Mucosa of stomach (tissue), 1 donor: ENCODE data around the gene KRTAP5-1.

ENCODE experiments used
- H3K27me3 ChIP-seq: one replicate; pipeline ENCODE4 v1.7.0; 2013; ENCODE audit warnings: mild to moderate bottlenecking, low read length; ENCODE audit not compliant: control insufficient read depth, insufficient read depth
- H3K36me3 ChIP-seq: one replicate; pipeline ENCODE4 v1.7.0; 2013; ENCODE audit warnings: low read length; ENCODE audit not compliant: control insufficient read depth, insufficient read depth
- H3K4me1 ChIP-seq: one replicate; pipeline ENCODE4 v1.7.0; 2013; ENCODE audit warnings: mild to moderate bottlenecking, low read length; ENCODE audit not compliant: control insufficient read depth, insufficient read depth
- H3K4me3 ChIP-seq: one replicate; pipeline ENCODE4 v1.7.0; 2013; ENCODE audit warnings: low read length
- H3K9ac ChIP-seq: one replicate; pipeline ENCODE4 v1.7.0; 2013; ENCODE audit warnings: mild to moderate bottlenecking, low read length, moderate library complexity
- H3K9me3 ChIP-seq: one replicate; pipeline ENCODE4 v1.7.0; 2013; ENCODE audit warnings: mild to moderate bottlenecking, low read length, moderate library complexity; ENCODE audit not compliant: control insufficient read depth
- donor health status: Pancreatic carcinoma.

Gene KRTAP5-1

GRCh38 chr11:1549338-1550330 is 35.4 kb downstream of the KRTAP5-1 start:
- H3K9ac ChIP-seq, result no peak overlapping the region
- H3K36me3 ChIP-seq, result no peaks in the 10 kb centered on the region
- no peak overlapping the region for H3K4me3 ChIP-seq
- H3K27me3 ChIP-seq, result peaks cover 42% of the 10 kb centered on the region
- H3K4me1 ChIP-seq, result peaks cover 47% of the 10 kb centered on the region
- no peaks in the 10 kb centered on the region for H3K9me3 ChIP-seq

- Histone ChIP-seq H3K4me3 (no peak overlapping the region), H3K27me3 (peaks cover 42% of the 10 kb centered on the region)
Measured at GRCh38 chr11:1548221-1549070, 36.6 kb downstream of the KRTAP5-1 start.

GRCh38 chr11:1547467-1548098 is 37.5 kb downstream of the KRTAP5-1 start:
- Histone ChIP-seq H3K27me3 (peaks cover 42% of the 10 kb centered on the region), H3K9me3 (no peaks in the 10 kb centered on the region), H3K4me3 (no peak overlapping the region), H3K9ac (peak overlapping the region; percentile 68), H3K4me1 (peaks cover 37% of the 10 kb centered on the region), H3K36me3 (no peaks in the 10 kb centered on the region)

More at GRCh38 chr11:1548221-1549070, 36.6 kb downstream of the KRTAP5-1 start:
- peak overlapping the region; percentile 68 for H3K9ac ChIP-seq
- H3K4me1 ChIP-seq, result peaks cover 37% of the 10 kb centered on the region
- H3K9me3 ChIP-seq, result no peaks in the 10 kb centered on the region
- H3K36me3 ChIP-seq, result no peaks in the 10 kb centered on the region

- H3K9ac ChIP-seq, result peak overlapping the region; percentile 68
- H3K36me3 ChIP-seq, result no peaks in the 10 kb centered on the region
- H3K4me3 ChIP-seq, result no peak overlapping the region
- H3K27me3 ChIP-seq, result peaks cover 48% of the 10 kb centered on the region
- H3K4me1 ChIP-seq, result peaks cover 42% of the 10 kb centered on the region
- H3K9me3 ChIP-seq, result no peaks in the 10 kb centered on the region
Measured at GRCh38 chr11:1546536-1547466, 38.3 kb downstream of the KRTAP5-1 start.

- peak overlapping the region; percentile 28 for H3K9ac ChIP-seq
- no peak overlapping the region for H3K4me3 ChIP-seq
- H3K9me3 ChIP-seq, result no peaks in the 10 kb centered on the region
- no peaks in the 10 kb centered on the region for H3K36me3 ChIP-seq
- H3K27me3 ChIP-seq, result peaks cover 50% of the 10 kb centered on the region
- H3K4me1 ChIP-seq, result peaks cover 42% of the 10 kb centered on the region
Measured at GRCh38 chr11:1546077-1546535, 39.0 kb downstream of the KRTAP5-1 start.

GRCh38 chr11:1545432-1545831 is 39.7 kb downstream of the KRTAP5-1 start:
- no peak overlapping the region for H3K9ac ChIP-seq
- H3K27me3 ChIP-seq, result peaks cover 50% of the 10 kb centered on the region
- H3K4me1 ChIP-seq, result peaks cover 42% of the 10 kb centered on the region
- H3K36me3 ChIP-seq, result no peaks in the 10 kb centered on the region
- no peak overlapping the region for H3K4me3 ChIP-seq
- H3K9me3 ChIP-seq, result no peaks in the 10 kb centered on the region

- Histone ChIP-seq H3K27me3 (peaks cover 50% of the 10 kb centered on the region), H3K4me1 (peaks cover 42% of the 10 kb centered on the region), H3K36me3 (no peaks in the 10 kb centered on the region), H3K4me3 (no peak overlapping the region), H3K9me3 (no peaks in the 10 kb centered on the region), H3K9ac (no peak overlapping the region)
Measured at GRCh38 chr11:1544536-1544935, 40.5 kb downstream of the KRTAP5-1 start.

- no peak overlapping the region for H3K4me3 ChIP-seq
- H3K27me3 ChIP-seq, result peaks cover 44% of the 10 kb centered on the region
- H3K4me1 ChIP-seq, result peaks cover 38% of the 10 kb centered on the region
- H3K36me3 ChIP-seq, result no peaks in the 10 kb centered on the region
- no peak overlapping the region for H3K9ac ChIP-seq
- no peaks in the 10 kb centered on the region for H3K9me3 ChIP-seq
Measured at GRCh38 chr11:1543606-1544263, 41.3 kb downstream of the KRTAP5-1 start.

GRCh38 chr11:1542267-1542666 is 42.8 kb downstream of the KRTAP5-1 start:
- no peaks in the 10 kb centered on the region for H3K9me3 ChIP-seq
- H3K27me3 ChIP-seq, result peaks cover 32% of the 10 kb centered on the region
- H3K9ac ChIP-seq, result no peak overlapping the region
- no peaks in the 10 kb centered on the region for H3K36me3 ChIP-seq
- peaks cover 23% of the 10 kb centered on the region for H3K4me1 ChIP-seq
- H3K4me3 ChIP-seq, result no peak overlapping the region

- peaks cover 26% of the 10 kb centered on the region for H3K27me3 ChIP-seq
- peaks cover 19% of the 10 kb centered on the region for H3K4me1 ChIP-seq
Measured at GRCh38 chr11:1541474-1542204, 43.4 kb downstream of the KRTAP5-1 start.

More at GRCh38 chr11:1541474-1542204, 43.4 kb downstream of the KRTAP5-1 start:
- no peak overlapping the region for H3K9ac ChIP-seq
- H3K9me3 ChIP-seq, result no peaks in the 10 kb centered on the region
- no peak overlapping the region for H3K4me3 ChIP-seq
- H3K36me3 ChIP-seq, result no peaks in the 10 kb centered on the region
